Breast epithelium (tissue), 4 donors: ENCODE data around the gene INHBB. TPM values are rescaled to one million over a fixed set of nuclear protein-coding genes. Genes with fewer than 3 reads are reported as not detected.

Experiments used
- DNase-seq, 2 donors: peaks; one replicate each; pipeline ENCODE4 v3.0.0-alpha.2; 2019; ENCODE audit warnings: low spot score in 2 of 2
- H3K27ac ChIP-seq, 2 donors: fragments of 200-600 bp; sonication (generic) in 1 of 2; one replicate each; pipeline ENCODE4 v1.5.1; 2016 to 2019; ENCODE audit warnings: mild to moderate bottlenecking in 1 of 2
- H3K27me3 ChIP-seq, 2 donors: fragments of 200-600 bp; sonication (generic) in 1 of 2; one replicate each; pipeline versions ENCODE4 v1.5.1 to v1.6.0; 2017 to 2019; ENCODE audit warnings: control low read depth in 1 of 2, mild to moderate bottlenecking in 1 of 2
- H3K36me3 ChIP-seq: fragments of 200-600 bp; one replicate; pipeline ENCODE4 v1.5.1; 2019
- H3K4me1 ChIP-seq, 2 donors: fragments of 200-600 bp; sonication (generic); one replicate each; pipeline ENCODE4 v1.5.1; 2016 to 2019; ENCODE audit warnings: control low read depth in 1 of 2
- H3K4me3 ChIP-seq, 3 donors: fragments of 200-600 bp; sonication (generic); 1 replicate in 2 of 3; 2 replicates in 1 of 3; pipeline ENCODE4 v1.5.1; 2016 to 2019; ENCODE audit warnings: mild to moderate bottlenecking in 3 of 3, moderate library complexity in 2 of 3
- H3K9me3 ChIP-seq, 2 donors: fragments of 200-600 bp; sonication (generic) in 1 of 2; one replicate each; pipeline ENCODE4 v1.5.1; 2016 to 2019; ENCODE audit warnings: control low read depth in 1 of 2
- CTCF ChIP-seq, 3 donors: fragments of 450-650 bp; IDR thresholded peaks; one replicate each; pipeline ENCODE4 v1.5.1; 2016 to 2017; ENCODE audit warnings: antibody characterized with exemption in 3 of 3, mild to moderate bottlenecking in 3 of 3, moderate library complexity in 3 of 3
- POLR2A ChIP-seq: fragments of 450-650 bp; IDR thresholded peaks from one replicate; pipeline ENCODE4 v1.6.1; 2016; ENCODE audit warnings: antibody characterized with exemption, mild to moderate bottlenecking, moderate library complexity
- POLR2AphosphoS5 ChIP-seq, 3 donors: sonication (generic); formaldehyde crosslinking; IDR thresholded peaks; one replicate each; pipeline ENCODE4 v1.6.1; 2017; ENCODE audit warnings: antibody characterized with exemption in 3 of 3
- intact Hi-C: fragments of 100-400 bp; cut with DNase I; formaldehyde crosslinking; loops from one replicate; pipeline ENCODE4 v1.15.1; 2023; ENCODE audit warnings: low total_unique reads
- total RNA-seq, 3 donors: library from RNA; depleted of rRNA; stranded (reverse); fragments of >200 nt; gene quantifications; one replicate each; pipeline ENCODE4 v1.1.0, GENCODE V29; 2016

The INHBB gene
- total RNA-seq, 3 donors from 2014 or later, result 35.0 to 60.6 (median 42.3) TPM

DNA sequence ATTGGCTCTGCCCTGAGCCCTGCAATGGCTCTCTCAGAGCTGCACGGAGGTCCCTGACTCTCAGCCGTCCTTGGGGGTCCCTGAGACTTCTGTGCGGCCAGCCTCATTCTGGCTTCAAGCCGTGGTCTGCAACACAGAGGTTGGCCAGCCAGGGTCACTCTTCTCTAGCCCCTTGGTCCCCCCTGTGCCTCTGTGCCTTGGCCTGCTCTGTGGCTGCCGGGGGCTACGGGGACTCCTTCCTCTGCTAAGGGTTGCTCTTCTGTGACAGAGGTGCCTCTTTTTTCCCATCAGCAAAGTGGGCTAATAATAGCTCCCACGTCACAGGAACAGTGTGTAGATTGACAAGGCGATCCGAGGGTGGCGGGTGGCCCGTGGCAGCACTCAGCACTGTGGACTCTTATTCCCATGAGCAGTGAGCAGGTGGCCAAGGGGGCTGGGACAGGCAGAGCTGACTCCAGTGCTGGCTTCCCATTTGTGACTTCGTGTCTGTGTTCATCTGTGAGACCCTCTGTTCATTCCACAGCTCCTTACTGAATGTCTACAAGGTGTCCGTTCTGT lies 19.4 kb downstream of the INHBB start:
- Histone ChIP-seq H3K9me3 (no peaks in the 10 kb centered on the region), H3K4me3 (no peak overlapping the region), H3K36me3 (no peaks in the 10 kb centered on the region), H3K27me3 (no peaks in the 10 kb centered on the region), H3K27ac (no peak overlapping the region), H3K4me1 (no peaks in the 10 kb centered on the region)
- TF ChIP-seq POLR2A (no peak), POLR2AphosphoS5 (IDR thresholded peaks at IDR 0.05) (no peak), CTCF (IDR thresholded peaks at IDR 0.05) (no peak)
- intact Hi-C loops, result no loop called here
- DNase-seq, result no peak

DNA sequence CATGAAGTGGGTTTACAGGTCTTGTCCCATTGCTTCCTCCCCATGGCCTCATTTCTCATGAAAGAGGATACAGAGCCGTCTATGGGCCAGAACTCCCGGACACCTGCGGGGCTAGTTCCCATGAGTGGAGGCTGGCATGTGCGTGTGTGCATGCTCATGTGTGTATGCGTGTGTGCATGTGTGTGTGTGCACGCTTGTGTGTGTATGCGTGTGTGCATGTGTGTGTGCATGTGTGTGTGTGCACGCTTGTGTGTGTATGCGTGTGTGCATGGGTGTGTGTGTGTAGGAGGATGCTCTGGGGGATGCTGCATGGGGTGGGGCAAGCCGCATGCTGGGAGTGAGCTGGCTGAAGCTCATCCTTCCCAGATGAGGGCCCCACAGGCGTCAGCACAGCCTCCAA lies 20.8 kb downstream of the INHBB start:
- TF ChIP-seq POLR2A, result no peak
- TF ChIP-seq POLR2AphosphoS5 (IDR thresholded peaks at IDR 0.05), result no peak
- Histone ChIP-seq H3K36me3 (no peaks in the 10 kb centered on the region), H3K4me1 (no peaks in the 10 kb centered on the region), H3K27ac (no peak overlapping the region), H3K27me3 (no peaks in the 10 kb centered on the region), H3K9me3 (no peaks in the 10 kb centered on the region), H3K4me3 (no peak overlapping the region)
- intact Hi-C loops, result no loop called here
- no peak for DNase-seq

- H3K4me3 ChIP-seq, result no peak overlapping the region
- no peaks in the 10 kb centered on the region for H3K9me3 ChIP-seq
- no peak for DNase-seq
- H3K27ac ChIP-seq, result no peak overlapping the region
- no peaks in the 10 kb centered on the region for H3K36me3 ChIP-seq
- no peaks in the 10 kb centered on the region for H3K27me3 ChIP-seq
- TF ChIP-seq POLR2A (no peak), POLR2AphosphoS5 (IDR thresholded peaks at IDR 0.05) (no peak), CTCF (IDR thresholded peaks at IDR 0.05) (no peak)
- intact Hi-C loops, result no loop called here
- H3K4me1 ChIP-seq, result no peaks in the 10 kb centered on the region
These were observed 21.3 kb downstream of the INHBB start for GRCh38 chr2:120367221-120367620.

- Histone ChIP-seq H3K9me3 (no peaks in the 10 kb centered on the region), H3K4me3 (no peak overlapping the region), H3K27me3 (no peaks in the 10 kb centered on the region), H3K4me1 (no peaks in the 10 kb centered on the region), H3K36me3 (no peaks in the 10 kb centered on the region), H3K27ac (no peak overlapping the region)
- TF ChIP-seq POLR2A (no peak), POLR2AphosphoS5 (IDR thresholded peaks at IDR 0.05) (no peak), CTCF (IDR thresholded peaks at IDR 0.05) (no peak)
- intact Hi-C loops, result no loop called here
- DNase-seq, result no peak
These were observed 21.7 kb downstream of the INHBB start for GRCh38 chr2:120367649-120368048.

DNA sequence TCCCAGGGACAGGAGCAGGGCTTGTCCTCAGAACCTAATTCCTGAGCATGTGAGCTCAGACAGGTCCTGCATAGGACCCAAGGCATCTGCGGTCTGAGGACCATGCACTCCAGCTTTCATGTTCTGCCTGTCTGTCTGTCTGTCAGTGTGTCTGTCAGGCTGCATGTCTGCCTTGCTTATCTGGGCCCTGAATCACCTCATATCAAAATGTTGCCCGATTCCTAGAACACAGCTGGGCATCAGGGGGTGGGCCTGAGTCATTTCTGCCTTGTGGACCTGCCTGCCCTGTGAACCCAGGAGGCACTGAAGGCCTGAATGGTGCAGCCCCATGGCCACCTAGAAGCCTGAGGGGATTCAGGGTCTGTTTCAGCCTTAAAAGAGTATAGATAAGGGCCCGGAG lies 22.1 kb downstream of the INHBB start:
- intact Hi-C loops, result no loop called here
- H3K4me3 ChIP-seq, result no peak overlapping the region
- no peak for DNase-seq
- TF ChIP-seq POLR2AphosphoS5 (IDR thresholded peaks at IDR 0.05), result no peak
- no peak for TF ChIP-seq POLR2A
- no peak for TF ChIP-seq CTCF (IDR thresholded peaks at IDR 0.05)
- H3K27ac ChIP-seq, result no peak overlapping the region
- no peaks in the 10 kb centered on the region for H3K27me3 ChIP-seq
- no peaks in the 10 kb centered on the region for H3K36me3 ChIP-seq
- no peaks in the 10 kb centered on the region for H3K9me3 ChIP-seq
- H3K4me1 ChIP-seq, result no peaks in the 10 kb centered on the region

DNA sequence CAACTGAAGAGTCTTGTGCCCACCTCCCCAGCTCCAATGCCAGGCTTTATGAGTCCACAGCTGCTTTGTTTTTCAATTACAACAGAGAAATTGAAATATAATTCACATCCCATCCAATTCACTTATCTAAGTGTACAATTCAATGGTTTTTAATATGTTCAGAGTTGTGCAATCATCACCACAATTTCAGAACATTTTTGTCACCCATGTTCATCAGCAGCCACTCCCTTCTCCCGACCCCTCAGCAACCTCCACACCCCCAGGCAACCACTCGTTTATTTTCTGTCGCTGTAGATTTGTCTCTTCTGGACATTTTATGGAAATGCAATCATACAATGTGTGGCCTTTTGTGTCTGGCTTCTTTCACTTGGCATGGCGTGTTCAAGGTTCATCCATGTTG lies 23.3 kb downstream of the INHBB start:
- Histone ChIP-seq H3K9me3 (no peaks in the 10 kb centered on the region), H3K4me3 (no peak overlapping the region), H3K27ac (no peak overlapping the region), H3K4me1 (no peaks in the 10 kb centered on the region), H3K27me3 (no peaks in the 10 kb centered on the region), H3K36me3 (no peaks in the 10 kb centered on the region)
- intact Hi-C loops, result no loop called here
- DNase-seq, result no peak
- TF ChIP-seq POLR2AphosphoS5 (IDR thresholded peaks at IDR 0.05), result no peak
- TF ChIP-seq CTCF (IDR thresholded peaks at IDR 0.05), result no peak
- no peak for TF ChIP-seq POLR2A
